IMR-90 (cell line): ENCODE measurements around the gene GRAMD1B. TPM values are rescaled to one million over a fixed set of nuclear protein-coding genes. Genes with fewer than 3 reads are reported as not detected.

Experiments
- ATAC-seq: fragments of 200-7000 bp; cut with Tn5 transposase; 2 replicates; pipeline ENCODE4 v1.9.1; 2020; ENCODE audit warnings: low read depth, mild to moderate bottlenecking, moderate library complexity
- BruUV-seq: library from RNA; stranded (reverse); fragments of 400-500 nt; replicated peaks from 2 replicates; lab custom pipeline; 2021; lab: Mats Ljungman, UMichigan
- CTCF ChIA-PET: fragments of 300-600 bp; formaldehyde crosslinking; extraction: SDS; loops from one replicate; lab custom pipeline; 2021; ENCODE audit warnings: antibody characterized with exemption; lab: Yijun Ruan, JAX
- POLR2A ChIA-PET: fragments of 300-600 bp; sonication (Branson Sonifier 250); formaldehyde crosslinking; loops from one replicate; lab custom pipeline; 2022; ENCODE audit warnings: antibody characterized with exemption; ENCODE audit not compliant: unreplicated experiment; lab: Charles Lee
- DNase-seq: peaks from one replicate; pipeline ENCODE4 v3.0.0; 2013
- H2AFZ ChIP-seq: replicated peaks from 2 replicates; pipeline ENCODE3; 2013; ENCODE audit warnings: low read length, mild to moderate bottlenecking; ENCODE audit not compliant: poor library complexity
- H2AK5ac ChIP-seq: 2 replicates; pipeline ENCODE4 v1.6.1; 2013; ENCODE audit warnings: low read depth, low read length, inconsistent platforms
- H2AK9ac ChIP-seq: replicated peaks from 2 replicates; pipeline ENCODE3; 2013; ENCODE audit warnings: mild to moderate bottlenecking, low read depth, low read length, moderate library complexity; ENCODE audit not compliant: poor library complexity
- H2BK120ac ChIP-seq: 2 replicates; pipeline ENCODE4 v1.6.1; 2013; ENCODE audit warnings: low read depth, low read length, inconsistent platforms
- H2BK15ac ChIP-seq: 3 replicates; pipeline ENCODE4 v1.6.1; 2013; ENCODE audit warnings: low read depth, low read length, inconsistent platforms
- H2BK20ac ChIP-seq: 2 replicates; pipeline ENCODE4 v1.6.1; 2013; ENCODE audit warnings: low read depth, mild to moderate bottlenecking, inconsistent platforms, low read length, moderate library complexity
- H2BK5ac ChIP-seq: 2 replicates; pipeline ENCODE4 v1.6.1; 2013; ENCODE audit warnings: mild to moderate bottlenecking, low read depth, low read length, inconsistent platforms; ENCODE audit not compliant: poor library complexity, severe bottlenecking
- H3K14ac ChIP-seq: replicated peaks from 2 replicates; pipeline ENCODE4 v1.6.1; 2013; ENCODE audit warnings: low read depth, low read length, inconsistent platforms
- H3K18ac ChIP-seq: 2 replicates; pipeline ENCODE4 v1.6.1; 2013; ENCODE audit warnings: low read depth, low read length, control low read depth
- H3K23ac ChIP-seq: 2 replicates; pipeline ENCODE4 v1.6.1; 2013; ENCODE audit warnings: low read depth, low read length, inconsistent platforms
- H3K27ac ChIP-seq: 2 replicates; pipeline ENCODE4 v1.5.1; 2013; ENCODE audit warnings: mild to moderate bottlenecking, control low read depth, low read length; ENCODE audit not compliant: insufficient read depth
- H3K27me3 ChIP-seq: 2 replicates; pipeline ENCODE4 v1.6.1; 2013; ENCODE audit warnings: low read length; ENCODE audit not compliant: control insufficient read depth, insufficient read depth
- H3K36me3 ChIP-seq: 2 replicates; pipeline ENCODE4 v1.6.1; 2013; ENCODE audit warnings: low read length, mixed read lengths; ENCODE audit not compliant: control insufficient read depth, insufficient read depth
- H3K4ac ChIP-seq: 2 replicates; pipeline ENCODE4 v1.6.1; 2013; ENCODE audit warnings: low read depth, low read length, inconsistent platforms
- H3K4me1 ChIP-seq: 2 replicates; pipeline ENCODE4 v1.6.1; 2013; ENCODE audit warnings: low read length, mixed read lengths; ENCODE audit not compliant: control insufficient read depth, insufficient read depth
- H3K4me2 ChIP-seq: 2 replicates; pipeline ENCODE4 v1.6.1; 2013; ENCODE audit warnings: low read depth, mild to moderate bottlenecking, control low read depth, low read length, moderate library complexity
- H3K4me3 ChIP-seq: 2 replicates; pipeline ENCODE4 v1.5.1; 2013; ENCODE audit warnings: low read depth, mild to moderate bottlenecking, control low read depth, low read length, moderate library complexity; ENCODE audit not compliant: insufficient read depth
- H3K56ac ChIP-seq: 2 replicates; pipeline ENCODE4 v1.6.1; 2013; ENCODE audit warnings: low read length, inconsistent platforms; ENCODE audit not compliant: insufficient read depth; ENCODE audit errors: extremely low read depth
- H3K79me1 ChIP-seq, 2 experiments: 2 replicates each; pipeline ENCODE4 v1.6.1; 2013; ENCODE audit warnings: low read length in 2 of 2, inconsistent platforms in 1 of 2, low read depth in 1 of 2
- H3K9ac ChIP-seq: 2 replicates; pipeline ENCODE4 v1.6.1; 2013; ENCODE audit warnings: low read depth, low read length, control low read depth
- H3K9me1 ChIP-seq: 2 replicates; pipeline ENCODE4 v1.6.1; 2013; ENCODE audit warnings: low read length, inconsistent platforms; ENCODE audit not compliant: insufficient read depth
- H3K9me3 ChIP-seq: 2 replicates; pipeline ENCODE4 v1.6.1; 2013; ENCODE audit warnings: low read length; ENCODE audit not compliant: control insufficient read depth, insufficient read depth
- H4K20me1 ChIP-seq: 2 replicates; pipeline ENCODE4 v1.6.1; 2013; ENCODE audit warnings: low read length, inconsistent platforms; ENCODE audit not compliant: insufficient read depth
- H4K5ac ChIP-seq: 2 replicates; pipeline ENCODE4 v1.6.1; 2013; ENCODE audit warnings: mild to moderate bottlenecking, low read depth, low read length, control low read depth
- H4K8ac ChIP-seq, 2 experiments: 2 replicates each; pipeline ENCODE4 v1.6.1; 2013; ENCODE audit warnings: low read depth in 2 of 2, low read length in 2 of 2, control low read depth in 1 of 2, inconsistent platforms in 1 of 2
- H4K91ac ChIP-seq: 2 replicates; pipeline ENCODE4 v1.6.1; 2013; ENCODE audit warnings: low read depth, low read length, inconsistent platforms; ENCODE audit not compliant: insufficient read depth
- CEBPB ChIP-seq: IDR thresholded peaks from 2 replicates; pipeline ENCODE4 v1.6.1; 2012; ENCODE audit warnings: low read depth, low read length, improper control_type of control experiment
- FOS ChIP-seq: fragments of 150-350 bp; IDR thresholded peaks from 2 replicates; pipeline ENCODE4 v1.6.1; 2016; ENCODE audit warnings: low read depth, low read length
- MAFK ChIP-seq: IDR thresholded peaks from 2 replicates; pipeline ENCODE4 v1.6.1; 2012; ENCODE audit warnings: low read depth, low read length, improper control_type of control experiment
- MXI1 ChIP-seq: IDR thresholded peaks from 2 replicates; pipeline ENCODE4 v1.6.1; 2012; ENCODE audit warnings: low read depth, mild to moderate bottlenecking, low read length, moderate library complexity, borderline replicate concordance
- POLR2A ChIP-seq: IDR thresholded peaks from 2 replicates; pipeline ENCODE4 v1.6.1; 2012; ENCODE audit warnings: mild to moderate bottlenecking, low read depth, low read length
- RCOR1 ChIP-seq: IDR thresholded peaks from 2 replicates; pipeline ENCODE4 v1.6.1; 2012; ENCODE audit warnings: mild to moderate bottlenecking, low read length, improper control_type of control experiment; ENCODE audit not compliant: insufficient replicate concordance
- WGBS, 2 experiments: methylation state at CpG; one replicate each; pipeline versions ENCODE4 v1.1.5 to v1.1.7; 2013; ENCODE audit warnings: missing lambda C conversion rate in 2 of 2; ENCODE audit not compliant: insufficient read length in 1 of 2; ENCODE audit errors: extremely low coverage in 2 of 2; 5-methylcytosine and 5-hydroxymethylcytosine counted together
- dilution Hi-C: fragments of 300-500 bp; cut with HindIII; formaldehyde crosslinking; loops from one replicate; pipeline ENCODE4 v1.14.3; 2018; ENCODE audit warnings: low sequenced_read_pairs; ENCODE audit not compliant: unreplicated experiment
- in situ Hi-C: fragments of 300-500 bp; cut with MboI; formaldehyde crosslinking; loops from 3 replicates; pipeline ENCODE4 v1.14.3; 2019; ENCODE audit warnings: low sequenced_read_pairs, inconsistent platforms, mixed read lengths
- intact Hi-C: fragments of 100-400 bp; cut with micrococcal nuclease; formaldehyde crosslinking; loops from 2 replicates; pipeline ENCODE4 v1.10.0; 2022
- polyA plus RNA-seq, 3 experiments: library from polyadenylated mRNA; depleted of rRNA; stranded (reverse); fragments of >200 nt; gene quantifications; 2 replicates each; pipeline ENCODE4 v1.2.3, GENCODE V29; 2012; ENCODE audit warnings: low replicate concordance in 1 of 3
- total RNA-seq: library from RNA; depleted of rRNA; stranded (reverse); fragments of >200 nt; gene quantifications from 2 replicates; pipeline ENCODE4 v1.2.3, GENCODE V29; 2012

GRAMD1B gene
- total and polyA plus RNA-seq, 2 of the 4 experiments (the other 2 are of a cell fraction): 7.1 to 7.2 TPM

- peak overlapping the region; percentile 22; the same call in 1 of the 2 replicates for H4K5ac ChIP-seq
- H3K4me3 ChIP-seq: no peak overlapping the region
- H3K36me3 ChIP-seq: no peaks in the 10 kb centered on the region
- H3K4me2 ChIP-seq: no peak overlapping the region; the same call in 1 of the 2 replicates
- intact Hi-C loops (loop anchor here (1.0 to 10.0 kb wide), 2 partner anchors 67 to 449 kb away; no protein-coding TSS in a partner anchor), dilution Hi-C loops (no loop called here), in situ Hi-C loops (loop anchor here (10.0 kb wide), 1 partner anchor 369 kb away; no protein-coding TSS in a partner anchor)
- no peaks in the 10 kb centered on the region for H3K27me3 ChIP-seq
- H2BK15ac ChIP-seq: peak overlapping the region; percentile 87; the same call in 2 of the 3 replicates
- H2BK20ac ChIP-seq: peak overlapping the region; percentile 84; the same call in 1 of the 2 replicates
- H4K91ac ChIP-seq: peak overlapping the region; percentile 6; the same call in 1 of the 2 replicates
- peak overlapping the region; percentile 88; the same call in 1 of the 2 replicates for H3K4ac ChIP-seq
- H3K23ac ChIP-seq: peak overlapping the region; percentile 48; the same call in 1 of the 2 replicates
- H3K18ac ChIP-seq: peak overlapping the region; percentile 85; the same call in 1 of the 2 replicates
- H3K9ac ChIP-seq: peak overlapping the region; percentile 11; the same call in 1 of the 2 replicates
- peak overlapping the region; percentile 86 for H2BK5ac ChIP-seq
- DNase-seq: peak; percentile 98
- peak; percentile 59 for TF ChIP-seq FOS
- TF ChIP-seq RCOR1: no peak
- 0 out of 2 replicates have a peak, but pooled peaks have one; percentile 19 for TF ChIP-seq POLR2A
- no peak for TF ChIP-seq MAFK
- TF ChIP-seq MXI1: no peak
- TF ChIP-seq CEBPB: peak; percentile 49
- H3K9me3 ChIP-seq: no peaks in the 10 kb centered on the region
- H3K56ac ChIP-seq: peak overlapping the region; percentile 27; the same call in 1 of the 2 replicates
- no CpG with 5 or more reads among the region's 3 CpGs for WGBS, 2 experiments
- no TSS peak for BruUV-seq
- H3K14ac ChIP-seq: peak overlapping the region; percentile 84
- POLR2A ChIA-PET: no interaction called here
- H2AK9ac ChIP-seq: no peak overlapping the region
- peak overlapping the region; percentile 78 to 86 for H4K8ac ChIP-seq
- H3K4me1 ChIP-seq: peaks cover 16% of the 10 kb centered on the region
- CTCF ChIA-PET: interaction anchor here (1.9 kb wide), 1 partner anchor 66 kb away, joined by 10 read pairs; no protein-coding TSS in a partner anchor
- H3K79me1 ChIP-seq: peaks cover 26 to 52% of the 10 kb centered on the region in 2 experiments
- H2BK120ac ChIP-seq: peak overlapping the region; percentile 87
- no peaks in the 10 kb centered on the region for H4K20me1 ChIP-seq
- peak; percentile 85 for ATAC-seq
- peak overlapping the region; percentile 57; the same call in 1 of the 2 replicates for H2AK5ac ChIP-seq
- peak overlapping the region; percentile 35; the same call in 1 of the 2 replicates for H3K27ac ChIP-seq
- H3K9me1 ChIP-seq: peaks cover 18% of the 10 kb centered on the region
- H2AFZ ChIP-seq: no peak overlapping the region
Observed at GRCh38 chr11:123473941-123474677, 44.0 kb downstream of the GRAMD1B start.
